ENCODE data around the gene C2CD2L.

GRCh38 chr11:119130662-119131061 is 23.5 kb downstream of the C2CD2L start:
- TF ChIP-seq POLR2A (IDR thresholded peaks at IDR 0.05; ENCODE audit: low read length) (no peak), GATA1 (IDR thresholded peaks at IDR 0.05; ENCODE audit: low read depth, low read length) (no peak)

Data from erythroblast (primary cell).